SH-SY5Y (cell line): ENCODE measurements around the gene ZMYM4.

Experiments
- GATA2 ChIP-seq: IDR thresholded peaks from 2 replicates; pipeline ENCODE4 v1.6.1; 2011; ENCODE audit warnings: mild to moderate bottlenecking, low read depth, low read length
- GATA3 ChIP-seq: IDR thresholded peaks from 2 replicates; pipeline ENCODE4 v1.6.1; 2011; ENCODE audit warnings: low read depth, mild to moderate bottlenecking, low read length, moderate library complexity

DNA sequence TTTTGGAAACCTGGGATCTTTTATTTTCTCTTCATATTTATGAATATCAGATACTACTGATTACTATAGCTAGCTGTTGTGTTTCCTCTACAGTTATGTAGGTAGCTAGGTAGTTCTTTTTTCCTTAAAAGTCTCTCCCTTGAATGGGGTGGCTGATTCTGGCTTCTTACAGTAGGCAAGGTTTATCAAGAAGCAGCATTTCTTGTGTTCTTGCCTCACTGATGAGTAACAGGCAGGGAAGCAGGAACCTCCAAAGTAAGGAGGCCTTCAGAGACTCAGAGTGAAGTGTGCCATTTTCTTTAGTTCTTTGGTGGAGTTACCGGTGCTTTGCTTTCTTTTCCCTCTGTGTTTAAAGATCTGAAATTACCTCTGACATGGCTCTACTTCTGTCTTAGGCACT lies 56.0 kb downstream of the ZMYM4 start:
- TF ChIP-seq GATA2, result no peak
- TF ChIP-seq GATA3, result no peak
